ENCODE measurements around the gene FAM174C.

Gene FAM174C

GRCh38 chr19:1237027-1237659, 38.2 kb upstream of the FAM174C start:
- DNase-seq: peak in 22 of 56 donors; percentile 13 to 60 (median 31)

DNA sequence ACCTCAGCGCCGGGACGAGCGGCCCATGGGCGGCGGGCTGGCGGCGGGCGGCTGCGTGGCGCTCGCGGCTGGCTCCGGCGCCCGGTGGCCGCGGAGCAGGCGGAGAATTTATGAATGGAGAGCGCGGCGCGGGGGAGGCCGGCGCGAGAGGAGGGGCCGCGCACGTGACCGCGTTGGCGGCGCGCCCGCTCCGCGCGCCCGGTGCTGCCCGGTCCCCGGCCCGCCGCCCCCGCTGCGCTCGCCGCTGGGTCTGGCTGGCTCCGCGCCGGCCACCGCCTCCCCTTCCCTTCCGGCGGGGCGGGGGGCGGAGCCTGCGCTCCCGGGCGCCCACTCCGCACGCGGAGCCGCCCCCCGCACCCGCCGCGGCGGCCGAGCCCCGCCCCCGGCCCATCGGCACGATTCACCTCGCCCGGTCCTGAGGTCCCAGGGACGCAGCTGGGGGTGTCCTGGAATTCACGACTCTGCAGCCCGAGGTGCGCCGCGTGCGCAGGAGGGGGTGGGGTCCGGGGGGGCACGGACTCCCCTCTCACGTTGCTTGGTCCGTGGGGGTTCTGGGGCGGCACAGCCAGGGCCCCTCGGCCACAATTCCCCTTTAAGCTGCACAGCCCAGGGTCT, 37.5 kb upstream of the FAM174C start, which contains the start of gene CBARP:
Gene CBARP, minus strand, starts transcription at position 252 of the 615 bp plus-strand sequence. CDS start 1,905 bp downstream, outside the sequence.
- DNase-seq: peak in 28 of 56 donors; percentile 17 to 79 (median 42)

- DNase-seq: peak in 10 of 56 donors; percentile 14 to 53 (median 34)
Observed at GRCh38 chr19:1238369-1239303, 36.7 kb upstream of the FAM174C start.

DNA sequence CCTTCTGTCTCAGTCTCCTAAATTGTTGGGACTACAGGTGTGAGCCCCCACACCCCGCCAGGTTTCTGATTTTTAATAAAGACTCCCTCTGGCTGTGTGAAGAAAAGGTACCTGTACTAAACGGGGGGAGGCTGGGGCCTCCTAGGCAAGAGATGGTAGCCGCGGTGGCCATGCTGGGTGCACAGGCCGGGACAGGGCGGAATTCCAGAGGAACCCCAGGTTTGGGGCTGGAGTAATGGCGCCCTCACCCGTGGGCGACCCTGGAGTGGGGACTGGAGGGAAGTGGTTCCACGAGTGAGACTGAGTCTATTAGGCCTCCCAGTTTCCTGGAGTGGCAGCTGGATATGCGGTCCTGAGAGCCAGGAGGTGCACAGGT, 35.9 kb upstream of the FAM174C start:
- peak in 1 of 56 donors; percentile 39 for DNase-seq

GRCh38 chr19:1239796-1240737, 35.3 kb upstream of the FAM174C start:
- peak in 55 of 56 donors; percentile 42 to 94 (median 77) for DNase-seq

GRCh38 chr19:1240925-1241324, 34.4 kb upstream of the FAM174C start:
- no peak for DNase-seq

GRCh38 chr19:1241417-1242095, 33.8 kb upstream of the FAM174C start, which contains the start of gene ATP5F1D:
ATP5F1D (plus strand) TSS chr19:1241751; CDS start chr19:1241851, 100 bp downstream.
- peak in 55 of 56 donors; percentile 62 to 95 (median 85) for DNase-seq

DNA sequence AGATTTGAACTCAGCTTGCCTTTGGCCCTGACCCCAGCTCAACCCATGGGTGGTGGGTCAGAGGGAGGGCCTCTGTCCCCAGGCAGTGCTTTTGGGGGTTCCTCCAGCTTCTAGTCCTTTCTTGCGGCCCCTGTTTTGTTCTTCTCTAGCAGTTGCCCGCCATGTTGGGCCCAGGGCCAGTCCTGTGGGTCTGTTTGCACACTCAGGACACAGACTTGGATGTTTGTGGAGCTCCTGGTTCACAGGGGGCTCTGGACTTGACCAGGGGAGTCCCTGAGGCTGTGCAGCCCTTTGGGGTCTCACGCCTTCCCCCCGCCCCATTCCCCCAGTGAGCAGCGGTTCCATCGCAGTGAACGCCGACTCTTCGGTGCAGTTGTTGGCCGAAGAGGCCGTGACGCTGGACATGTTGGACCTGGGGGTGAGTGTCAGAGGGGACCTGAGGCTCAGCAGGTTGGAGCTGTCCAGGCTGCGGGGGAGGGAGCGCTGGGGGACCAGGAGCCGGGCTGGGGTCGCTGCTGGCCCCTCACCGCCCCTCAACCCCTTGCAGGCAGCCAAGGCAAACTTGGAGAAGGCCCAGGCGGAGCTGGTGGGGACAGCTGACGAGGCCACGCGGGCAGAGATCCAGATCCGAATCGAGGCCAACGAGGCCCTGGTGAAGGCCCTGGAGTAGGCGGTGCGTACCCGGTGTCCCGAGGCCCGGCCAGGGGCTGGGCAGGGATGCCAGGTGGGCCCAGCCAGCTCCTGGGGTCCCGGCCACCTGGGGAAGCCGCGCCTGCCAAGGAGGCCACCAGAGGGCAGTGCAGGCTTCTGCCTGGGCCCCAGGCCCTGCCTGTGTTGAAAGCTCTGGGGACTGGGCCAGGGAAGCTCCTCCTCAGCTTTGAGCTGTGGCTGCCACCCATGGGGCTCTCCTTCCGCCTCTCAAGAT, 31.3 kb upstream of the FAM174C start:
- peak in 54 of 56 donors; percentile 19 to 92 (median 75) for DNase-seq

DNA sequence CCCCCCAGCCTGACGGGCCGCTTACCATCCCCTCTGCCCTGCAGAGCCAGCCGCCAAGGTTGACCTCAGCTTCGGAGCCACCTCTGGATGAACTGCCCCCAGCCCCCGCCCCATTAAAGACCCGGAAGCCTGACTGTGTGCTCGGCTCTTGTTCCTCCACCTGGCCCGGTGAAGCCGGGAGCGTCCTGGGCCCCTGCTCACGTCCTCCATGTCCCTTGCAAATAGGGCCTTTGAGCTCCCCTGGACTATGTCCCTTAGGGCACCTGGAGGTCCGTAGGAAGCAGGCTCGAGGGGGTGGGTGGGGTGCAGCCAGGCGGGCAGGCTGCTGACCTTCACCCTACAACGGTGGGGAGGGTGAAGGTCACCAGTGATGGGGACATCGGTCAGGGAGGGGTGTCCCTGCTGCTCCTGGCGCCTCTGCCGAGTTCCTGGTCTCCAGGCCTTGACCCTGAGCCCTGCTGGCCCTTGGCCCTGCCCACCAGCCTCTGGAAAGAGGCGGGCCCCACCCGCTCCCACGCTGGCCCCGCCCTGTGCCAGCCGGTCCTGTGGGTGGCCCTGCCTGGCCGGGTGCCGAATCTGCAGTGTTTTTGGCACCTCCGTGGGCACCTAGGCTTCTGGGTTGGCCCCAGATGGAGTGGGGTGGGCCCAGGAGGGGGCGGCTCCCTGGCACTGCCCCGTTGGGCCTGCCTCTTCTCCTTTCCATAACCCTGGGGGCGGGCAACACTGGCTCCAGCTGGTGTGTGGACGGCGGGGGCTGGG, 30.5 kb upstream of the FAM174C start:
- DNase-seq: peak in 16 of 56 donors; percentile 20 to 75 (median 38)

DNA sequence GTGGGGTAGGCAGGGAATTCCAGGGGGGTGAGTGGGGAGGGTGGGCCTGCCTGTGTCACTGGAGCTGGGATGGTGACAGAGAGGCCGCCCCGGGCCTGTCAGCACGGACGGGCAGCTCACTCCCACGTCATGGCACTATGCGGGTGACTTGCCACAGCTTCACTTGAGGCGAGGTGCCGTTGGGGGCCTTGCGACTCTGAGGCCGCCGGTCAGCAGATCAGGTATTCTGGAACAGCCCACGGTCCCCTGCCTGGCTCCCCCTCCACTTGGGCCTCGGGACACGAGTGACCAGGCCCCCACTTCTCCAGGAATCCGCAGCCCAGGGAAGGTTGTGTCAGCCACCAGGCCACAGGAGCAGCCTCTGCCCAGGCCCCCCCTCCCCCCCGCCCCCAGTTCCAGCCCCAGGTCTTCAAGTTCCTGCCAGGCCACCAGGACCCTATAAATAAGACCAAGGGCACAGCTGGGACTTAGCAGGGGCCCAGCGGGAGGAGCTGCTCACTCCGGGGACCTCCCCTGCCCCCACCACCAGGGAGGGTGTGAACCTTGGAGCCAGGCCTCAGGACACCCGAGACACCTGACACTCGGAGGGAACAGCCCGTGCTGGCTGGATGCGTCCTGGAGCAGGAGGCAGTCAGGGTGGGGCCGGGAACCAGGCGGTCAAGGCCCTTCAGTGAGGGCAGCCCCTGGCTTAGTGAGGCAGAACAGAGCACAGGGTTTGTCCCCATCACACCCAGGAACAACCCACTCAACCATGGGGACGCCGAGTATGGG, 29.7 kb upstream of the FAM174C start:
- DNase-seq: peak in 1 of 56 donors; percentile 57

- DNase-seq: peak in 2 of 56 donors; percentile 36 to 46
Observed at GRCh38 chr19:1246265-1247087, 28.9 kb upstream of the FAM174C start.

GRCh38 chr19:1247748-1248138, 27.6 kb upstream of the FAM174C start:
- DNase-seq: no peak

DNA sequence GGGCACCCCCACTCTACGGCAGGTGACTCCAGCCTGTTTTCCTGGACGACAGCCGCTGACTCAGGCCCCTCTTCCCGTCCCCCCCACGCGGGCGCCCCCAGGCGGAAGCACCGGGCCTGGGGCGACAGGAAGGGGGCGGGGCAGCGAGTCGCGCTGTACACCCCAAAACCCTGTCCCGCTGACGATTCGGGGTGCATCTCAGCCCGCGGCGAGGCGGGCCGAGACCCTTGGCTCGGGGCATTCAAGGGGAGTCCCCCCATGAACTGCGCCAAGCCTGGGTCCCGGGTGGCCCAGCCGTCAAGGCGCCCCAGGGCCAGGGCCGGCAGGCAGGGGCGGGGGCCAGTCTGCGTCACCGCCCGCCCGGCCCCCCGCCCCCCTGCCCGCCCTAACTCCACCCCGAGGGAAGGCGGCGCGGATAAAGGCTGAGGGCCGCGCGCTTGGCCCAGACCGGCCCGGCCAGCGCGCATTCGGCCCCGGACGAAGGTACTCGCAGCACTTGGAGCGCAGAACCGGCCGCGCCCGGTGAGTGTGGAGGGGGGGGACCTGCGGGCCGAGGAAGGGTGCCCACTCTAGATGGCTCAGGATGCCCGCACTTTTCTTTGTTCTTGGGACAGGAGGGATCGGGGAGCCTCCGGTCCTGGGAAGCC, 27.1 kb upstream of the FAM174C start, which contains the start of gene MIDN:
Gene MIDN, plus strand, starts transcription at position 445 of the 647 bp plus-strand sequence. CDS start 1,714 bp downstream, outside the sequence.
- DNase-seq: peak in 40 of 56 donors; percentile 35 to 89 (median 71)

DNA sequence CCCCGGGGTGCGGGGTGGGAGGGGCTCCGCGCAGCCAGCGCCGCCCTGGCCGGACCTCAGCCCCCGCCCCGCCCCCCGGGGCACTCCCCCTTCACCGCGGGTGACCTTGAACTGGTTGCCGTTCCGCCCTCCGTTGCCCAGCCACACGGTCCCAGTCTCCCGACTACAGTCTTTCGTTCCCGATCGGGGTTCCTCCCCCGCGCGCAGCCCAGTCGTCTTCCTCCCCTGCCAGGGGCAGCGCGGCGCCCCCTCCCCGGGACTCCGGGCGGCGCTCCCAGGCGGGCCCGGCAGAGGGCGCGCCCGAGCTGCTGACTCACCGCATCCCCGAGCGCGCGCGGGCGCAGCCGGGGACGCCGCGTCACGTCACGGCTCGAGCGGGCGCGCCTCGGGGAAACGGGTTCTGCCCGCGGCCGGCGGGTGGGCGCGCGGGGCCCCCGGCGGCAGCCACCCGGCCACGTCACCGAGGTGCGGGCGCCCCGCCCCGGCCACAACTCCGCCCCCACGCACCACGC, 26.5 kb upstream of the FAM174C start:
- DNase-seq: peak in 44 of 56 donors; percentile 16 to 89 (median 75)

Measured in amygdala (tissue), 56 donors.